Activated naive CD8-positive, alpha-beta T cell (primary cell): Measurements from ENCODE around the gene TNFAIP3.
A peak's percentile ranks its signal among the peaks of the same experiment; 100 is the strongest.

Source experiments
- H3K27ac Mint-ChIP-seq: one replicate; pipeline ENCODE4 v1.8.0; 2021; ENCODE audit warnings: mixed read lengths
- H3K27me3 Mint-ChIP-seq: one replicate; pipeline ENCODE4 v1.8.0; 2021; ENCODE audit warnings: mixed read lengths
- H3K36me3 Mint-ChIP-seq: one replicate; pipeline ENCODE4 v1.8.0; 2021; ENCODE audit warnings: mixed read lengths
- H3K4me1 Mint-ChIP-seq: one replicate; pipeline ENCODE4 v1.8.0; 2021; ENCODE audit warnings: low read depth, mixed read lengths
- H3K4me3 Mint-ChIP-seq: one replicate; pipeline ENCODE4 v1.8.0; 2021; ENCODE audit warnings: mild to moderate bottlenecking, mixed read lengths
- H3K9me3 Mint-ChIP-seq: one replicate; pipeline ENCODE4 v1.8.0; 2021; ENCODE audit warnings: low read depth, mixed read lengths

The TNFAIP3 gene

DNA sequence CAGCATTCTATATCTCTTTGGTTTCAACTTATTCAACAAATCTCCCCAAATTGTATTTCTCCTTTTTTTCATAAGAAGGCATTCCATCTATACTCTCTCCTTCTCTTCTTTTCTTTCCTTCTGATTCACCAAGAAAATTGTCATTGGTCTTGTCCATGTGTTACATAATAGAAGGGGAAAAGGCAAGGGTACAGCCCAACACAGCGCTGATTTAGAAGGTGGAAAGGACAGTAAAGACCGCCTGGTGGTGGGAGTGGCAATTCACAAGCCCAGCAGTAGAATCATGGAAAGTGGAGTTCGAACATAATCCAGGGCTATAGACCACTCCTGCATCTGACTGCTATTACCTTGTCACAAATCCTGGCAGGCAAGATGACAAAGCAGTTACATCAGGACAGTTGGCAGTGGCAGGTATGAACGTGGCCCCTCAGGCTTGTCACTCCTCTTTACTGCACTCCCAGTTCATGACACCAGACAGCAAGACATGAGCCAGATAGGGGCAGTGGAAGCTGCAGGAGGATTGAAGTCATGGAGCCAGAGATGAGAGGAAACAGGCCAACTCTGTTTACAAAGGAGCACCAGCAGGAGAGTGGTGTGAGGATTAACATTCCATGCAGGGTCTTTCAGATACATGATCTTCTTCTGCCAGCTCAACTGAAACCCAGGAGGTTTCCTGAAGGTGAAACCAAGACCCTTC lies 2.1 kb upstream of the TNFAIP3 start:
- Mint-ChIP-seq H3K4me3 (peak overlapping the region; percentile 95), H3K9me3 (no peaks in the 10 kb centered on the region), H3K27ac (no peak overlapping the region), H3K4me1 (peaks cover 36% of the 10 kb centered on the region), H3K36me3 (peaks cover 20% of the 10 kb centered on the region), H3K27me3 (no peaks in the 10 kb centered on the region)

DNA sequence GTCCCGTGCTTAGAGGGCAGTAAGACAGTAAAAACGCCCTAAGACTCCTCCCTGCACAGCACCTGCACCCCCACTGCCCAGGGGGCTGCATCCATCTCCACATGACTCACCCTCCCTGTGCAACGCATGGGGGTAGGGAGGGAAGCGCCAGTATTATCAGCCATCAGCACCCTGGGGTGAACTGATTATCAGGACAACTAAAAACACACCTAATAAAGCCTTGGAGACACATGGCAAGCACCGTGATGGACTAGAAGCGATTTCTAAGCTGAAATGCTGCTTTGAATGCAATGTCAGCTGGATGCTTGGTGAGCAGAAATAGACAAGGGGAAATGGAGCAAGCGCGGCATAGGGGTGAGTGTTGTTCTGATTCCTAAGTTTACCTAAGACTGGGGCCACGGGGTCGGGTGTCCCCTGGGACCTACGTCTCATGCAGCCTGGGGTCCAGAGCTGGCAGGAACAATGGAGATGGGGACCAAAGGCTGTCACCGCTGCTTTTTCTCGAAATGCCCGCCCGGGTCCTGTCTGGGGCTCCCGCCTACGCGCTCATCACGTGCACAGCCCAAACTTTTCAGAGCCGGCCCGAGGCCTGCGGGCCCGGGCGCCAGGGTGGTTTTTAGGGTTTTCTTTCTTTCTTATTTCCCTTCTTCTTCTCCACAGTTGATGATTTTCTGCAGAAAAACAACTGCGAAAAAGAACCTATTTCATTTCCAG lies 702 bp upstream of the TNFAIP3 start:
- Mint-ChIP-seq H3K36me3 (peaks cover 31% of the 10 kb centered on the region), H3K9me3 (no peaks in the 10 kb centered on the region), H3K4me3 (peak overlapping the region; percentile 95), H3K27me3 (no peaks in the 10 kb centered on the region), H3K4me1 (peaks cover 33% of the 10 kb centered on the region), H3K27ac (peak overlapping the region; percentile 96)

DNA sequence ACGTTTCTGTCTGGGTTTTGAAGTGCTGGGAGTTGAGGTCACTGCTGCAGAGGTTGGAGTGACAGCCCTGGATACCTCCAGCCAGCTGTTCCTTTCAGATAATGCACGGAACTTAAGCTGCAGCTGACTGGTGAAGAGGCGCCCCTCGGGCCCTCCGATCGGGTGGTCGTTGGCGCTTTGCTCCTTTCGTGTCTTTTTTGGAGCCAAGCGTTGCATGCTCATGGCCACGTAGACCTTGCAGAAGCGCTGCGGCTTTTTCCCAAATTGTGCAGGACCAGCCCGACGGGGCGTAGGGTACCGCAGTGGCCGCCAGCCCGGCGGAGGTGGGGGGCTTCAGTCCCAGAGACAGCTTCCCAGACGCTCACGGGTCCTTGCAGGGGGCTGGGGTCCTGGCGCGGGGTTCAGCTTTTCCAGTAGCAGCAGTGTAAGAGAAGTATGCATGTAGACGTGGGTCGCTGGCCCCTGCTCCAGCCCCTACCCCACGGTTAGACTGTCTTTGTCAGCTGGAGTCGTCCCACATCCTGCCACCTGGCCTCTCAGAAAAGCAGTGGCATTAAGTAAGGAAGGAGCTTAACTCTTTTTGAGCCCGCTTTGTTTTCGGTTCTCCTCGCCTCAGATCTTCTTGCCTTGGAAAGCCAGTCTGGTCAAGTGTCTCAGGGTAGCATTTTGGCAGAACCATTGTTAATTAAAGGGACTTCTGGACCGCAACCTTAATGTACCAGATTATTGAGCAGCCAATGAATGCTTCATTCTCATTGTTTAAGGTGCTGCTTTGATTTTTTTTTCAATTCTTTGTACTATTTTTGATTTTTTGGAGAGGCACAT lies 838 bp downstream of the TNFAIP3 start:
- H3K9me3 Mint-ChIP-seq: no peaks in the 10 kb centered on the region
- peak overlapping the region; percentile 96 for H3K4me3 Mint-ChIP-seq
- H3K27me3 Mint-ChIP-seq: no peaks in the 10 kb centered on the region
- H3K4me1 Mint-ChIP-seq: peaks cover 22% of the 10 kb centered on the region
- peak overlapping the region; percentile 97 for H3K27ac Mint-ChIP-seq
- peaks cover 43% of the 10 kb centered on the region for H3K36me3 Mint-ChIP-seq

DNA sequence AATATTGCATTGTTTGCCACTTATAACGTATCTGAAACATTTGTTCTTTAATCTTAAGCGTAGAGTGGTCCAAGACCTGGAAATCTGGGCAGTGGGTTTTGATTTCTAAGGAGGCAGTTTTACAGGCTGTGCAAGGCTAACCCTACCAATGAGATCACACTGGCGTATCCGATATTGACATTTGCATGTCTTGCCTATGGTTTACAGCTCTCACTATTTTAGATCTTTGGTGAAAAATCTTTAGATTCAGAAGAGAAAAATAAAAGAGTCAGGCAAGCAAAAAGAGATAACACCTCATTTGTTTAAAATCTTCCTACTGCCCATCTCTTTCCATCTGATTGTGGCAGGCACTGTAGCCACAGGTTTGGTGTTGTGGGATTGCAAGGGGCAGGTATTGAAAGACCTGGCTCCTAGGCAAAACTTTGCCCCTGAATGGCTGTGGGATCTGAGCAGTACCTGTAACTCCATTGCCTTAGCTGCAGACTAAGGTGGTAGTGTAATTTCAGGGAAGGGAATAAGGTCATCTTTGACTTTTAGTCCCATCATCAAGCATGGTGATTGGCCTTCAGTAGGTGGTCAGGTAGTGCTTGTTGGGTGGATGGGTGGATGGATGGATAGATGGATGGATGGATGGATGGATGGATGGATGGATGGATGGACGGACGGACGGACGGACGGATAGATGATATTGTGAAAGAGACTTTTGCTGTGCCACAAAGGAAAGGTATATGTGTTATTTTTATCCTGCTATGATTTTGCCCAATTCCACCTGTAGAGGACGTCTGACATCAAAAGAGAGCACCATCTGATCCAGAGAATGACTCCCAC lies 1.9 kb downstream of the TNFAIP3 start:
- Mint-ChIP-seq H3K27ac (peak overlapping the region; percentile 97), H3K4me3 (peak overlapping the region; percentile 96), H3K36me3 (peaks cover 48% of the 10 kb centered on the region), H3K27me3 (no peaks in the 10 kb centered on the region), H3K9me3 (no peaks in the 10 kb centered on the region), H3K4me1 (peaks cover 27% of the 10 kb centered on the region)

DNA sequence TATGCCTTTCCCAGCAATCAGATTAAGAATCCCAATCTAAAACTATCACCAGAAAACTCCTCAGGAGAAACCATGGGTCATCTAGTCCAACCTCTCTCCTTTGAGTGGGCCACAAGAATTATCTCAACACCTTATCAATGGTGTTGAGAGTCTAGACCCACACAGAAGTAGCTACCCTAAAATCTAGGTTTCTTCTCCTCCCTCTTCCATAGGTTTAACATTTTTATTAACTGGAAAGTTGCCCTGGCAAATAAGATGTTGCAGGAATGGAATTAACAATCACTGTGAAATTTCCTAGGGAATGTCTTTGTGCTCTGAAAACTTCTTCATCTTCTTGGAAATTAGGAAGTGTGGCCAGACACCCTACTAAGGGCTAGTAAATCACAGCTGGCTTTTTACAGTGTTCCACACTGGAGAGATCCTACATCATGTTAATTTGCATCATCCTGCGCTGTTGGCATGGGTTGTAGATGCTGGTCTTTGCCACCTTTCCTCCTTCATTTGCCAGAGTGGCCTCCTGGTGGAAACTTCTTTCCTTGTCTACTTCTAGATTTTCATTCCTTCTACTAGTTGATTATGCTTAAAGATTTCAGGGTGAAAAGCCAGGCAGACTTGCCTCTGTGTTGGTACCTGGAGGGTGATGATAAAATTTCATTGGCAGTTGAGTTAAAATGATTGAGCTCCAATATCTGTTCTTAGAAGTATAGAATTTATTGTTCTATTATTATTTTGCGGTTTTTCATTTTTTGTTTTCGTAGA lies 2.7 kb downstream of the TNFAIP3 start:
- H3K4me3 Mint-ChIP-seq: peak overlapping the region; percentile 96
- peaks cover 47% of the 10 kb centered on the region for H3K36me3 Mint-ChIP-seq
- H3K27ac Mint-ChIP-seq: peak overlapping the region; percentile 97
- H3K9me3 Mint-ChIP-seq: no peaks in the 10 kb centered on the region
- H3K4me1 Mint-ChIP-seq: peaks cover 31% of the 10 kb centered on the region
- H3K27me3 Mint-ChIP-seq: no peaks in the 10 kb centered on the region

DNA sequence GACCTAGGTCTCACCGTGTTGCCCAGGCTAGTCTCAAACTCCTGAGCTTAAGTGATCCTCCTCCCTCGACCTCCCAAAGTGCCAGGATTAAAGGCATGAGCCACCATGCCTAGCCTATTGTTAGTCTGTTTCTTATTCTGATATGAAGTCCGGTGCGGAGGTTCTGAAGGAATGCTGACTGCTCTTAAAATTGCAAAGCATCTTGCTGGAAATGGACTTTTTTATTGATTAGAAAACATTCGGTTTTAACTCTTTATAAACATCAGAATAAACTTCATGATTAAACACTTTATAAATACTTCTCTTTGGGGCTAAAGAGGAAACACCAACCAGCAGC lies 3.2 kb downstream of the TNFAIP3 start:
- Mint-ChIP-seq H3K4me1 (peaks cover 33% of the 10 kb centered on the region), H3K4me3 (peak overlapping the region; percentile 96), H3K36me3 (peaks cover 51% of the 10 kb centered on the region), H3K27me3 (no peaks in the 10 kb centered on the region), H3K9me3 (no peaks in the 10 kb centered on the region), H3K27ac (peak overlapping the region; percentile 97)

DNA sequence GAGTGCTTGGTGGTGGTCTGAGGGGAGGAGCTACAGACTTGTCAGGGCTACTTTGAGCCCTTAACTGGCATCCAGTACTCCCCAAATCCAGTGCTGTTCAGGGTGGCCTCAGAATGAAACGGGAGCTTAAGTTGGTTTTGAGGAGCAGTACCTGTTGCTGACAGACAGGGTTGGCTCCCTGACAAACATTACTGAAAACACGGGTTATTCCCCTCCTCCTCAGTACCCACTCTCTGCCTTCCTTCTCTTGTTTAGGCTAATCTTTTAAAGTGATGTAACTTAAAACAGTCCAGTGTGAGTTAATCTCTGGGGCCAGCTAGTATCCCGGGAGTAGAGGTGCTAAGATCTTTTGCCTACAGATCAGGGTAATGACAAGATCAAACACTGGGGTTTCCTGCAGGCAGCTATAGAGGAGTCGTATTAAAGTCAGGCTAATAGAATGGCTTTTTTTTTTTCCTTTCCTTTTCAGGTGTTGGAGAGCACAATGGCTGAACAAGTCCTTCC lies 3.7 kb downstream of the TNFAIP3 start:
- peaks cover 33% of the 10 kb centered on the region for H3K4me1 Mint-ChIP-seq
- H3K27ac Mint-ChIP-seq: peak overlapping the region; percentile 97
- H3K4me3 Mint-ChIP-seq: peak overlapping the region; percentile 96
- no peaks in the 10 kb centered on the region for H3K9me3 Mint-ChIP-seq
- H3K36me3 Mint-ChIP-seq: peaks cover 55% of the 10 kb centered on the region
- H3K27me3 Mint-ChIP-seq: no peaks in the 10 kb centered on the region

DNA sequence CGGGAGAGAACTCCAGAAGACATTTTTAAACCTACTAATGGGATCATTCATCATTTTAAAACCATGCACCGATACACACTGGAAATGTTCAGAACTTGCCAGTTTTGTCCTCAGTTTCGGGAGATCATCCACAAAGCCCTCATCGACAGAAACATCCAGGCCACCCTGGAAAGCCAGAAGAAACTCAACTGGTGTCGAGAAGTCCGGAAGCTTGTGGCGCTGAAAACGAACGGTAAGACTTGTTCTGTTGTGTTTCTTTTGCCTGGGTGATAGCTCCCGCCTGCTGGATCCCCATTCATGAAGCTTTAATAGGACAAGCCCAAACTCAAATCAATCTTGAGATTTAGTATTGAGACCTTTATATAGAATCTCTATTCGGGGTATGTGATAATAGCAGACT lies 4.2 kb downstream of the TNFAIP3 start:
- peak overlapping the region; percentile 97 for H3K27ac Mint-ChIP-seq
- no peaks in the 10 kb centered on the region for H3K27me3 Mint-ChIP-seq
- peak overlapping the region; percentile 96 for H3K4me3 Mint-ChIP-seq
- H3K4me1 Mint-ChIP-seq: peaks cover 33% of the 10 kb centered on the region
- no peaks in the 10 kb centered on the region for H3K9me3 Mint-ChIP-seq
- H3K36me3 Mint-ChIP-seq: peaks cover 55% of the 10 kb centered on the region

DNA sequence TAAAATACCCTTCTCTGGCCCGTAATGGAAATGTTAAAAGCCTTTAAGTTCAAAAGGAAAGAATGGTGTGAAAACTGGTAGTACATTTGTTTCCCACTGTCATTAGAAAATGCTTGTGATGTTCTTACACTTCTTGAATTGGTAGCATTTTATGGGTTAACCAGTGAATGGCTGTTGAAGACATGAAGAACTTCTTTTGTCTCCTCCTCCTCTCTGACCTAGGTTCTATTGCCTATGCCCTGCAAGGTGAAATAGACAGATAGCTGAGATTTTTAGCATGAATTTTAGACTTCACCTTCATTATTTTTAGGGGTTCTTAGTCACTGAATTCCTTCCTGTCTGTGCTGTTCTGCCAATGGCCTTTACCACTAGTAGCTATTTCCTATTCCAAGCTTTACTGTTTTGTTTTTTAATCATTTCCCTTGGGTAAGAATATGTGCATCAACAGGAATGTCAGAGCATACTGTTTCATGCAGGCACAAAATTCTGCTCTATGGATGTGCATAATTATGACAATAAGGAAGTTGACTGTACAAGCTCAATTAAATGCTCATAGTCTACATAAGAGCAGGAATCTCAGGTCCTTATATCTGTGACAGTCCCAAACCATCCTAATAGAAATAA lies 4.9 kb downstream of the TNFAIP3 start:
- H3K4me1 Mint-ChIP-seq: peaks cover 37% of the 10 kb centered on the region
- H3K9me3 Mint-ChIP-seq: no peaks in the 10 kb centered on the region
- peak overlapping the region; percentile 96 for H3K4me3 Mint-ChIP-seq
- H3K36me3 Mint-ChIP-seq: peaks cover 56% of the 10 kb centered on the region
- H3K27me3 Mint-ChIP-seq: no peaks in the 10 kb centered on the region
- H3K27ac Mint-ChIP-seq: peak overlapping the region; percentile 97

DNA sequence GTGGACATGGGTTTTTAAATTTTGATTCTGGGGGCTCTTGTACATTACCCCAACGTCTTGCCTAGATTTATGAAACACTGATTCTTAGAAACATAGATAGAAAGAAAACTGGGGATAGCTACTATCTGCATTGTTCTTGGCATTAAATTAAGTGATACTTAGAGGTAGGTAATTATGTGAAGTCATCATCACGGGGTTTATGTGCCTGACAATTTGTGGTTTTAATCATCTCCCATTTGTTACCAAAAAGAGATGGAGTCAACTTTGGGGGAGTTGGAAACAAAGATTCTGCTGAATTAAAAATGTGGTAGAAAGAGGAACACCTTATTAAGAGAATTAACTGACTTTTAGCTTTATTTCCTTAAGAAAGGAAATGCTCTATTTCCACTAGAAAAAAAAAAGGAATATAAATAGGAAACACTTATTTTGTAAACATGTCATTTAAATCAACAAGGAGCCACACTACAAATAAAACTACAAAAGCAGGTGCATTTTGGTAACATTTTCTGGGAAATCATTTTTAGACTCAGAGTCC lies 5.6 kb downstream of the TNFAIP3 start:
- H3K27me3 Mint-ChIP-seq: no peaks in the 10 kb centered on the region
- H3K4me3 Mint-ChIP-seq: peak overlapping the region; percentile 96
- H3K27ac Mint-ChIP-seq: peak overlapping the region; percentile 97
- H3K4me1 Mint-ChIP-seq: peaks cover 44% of the 10 kb centered on the region
- no peaks in the 10 kb centered on the region for H3K9me3 Mint-ChIP-seq
- H3K36me3 Mint-ChIP-seq: peaks cover 60% of the 10 kb centered on the region

DNA sequence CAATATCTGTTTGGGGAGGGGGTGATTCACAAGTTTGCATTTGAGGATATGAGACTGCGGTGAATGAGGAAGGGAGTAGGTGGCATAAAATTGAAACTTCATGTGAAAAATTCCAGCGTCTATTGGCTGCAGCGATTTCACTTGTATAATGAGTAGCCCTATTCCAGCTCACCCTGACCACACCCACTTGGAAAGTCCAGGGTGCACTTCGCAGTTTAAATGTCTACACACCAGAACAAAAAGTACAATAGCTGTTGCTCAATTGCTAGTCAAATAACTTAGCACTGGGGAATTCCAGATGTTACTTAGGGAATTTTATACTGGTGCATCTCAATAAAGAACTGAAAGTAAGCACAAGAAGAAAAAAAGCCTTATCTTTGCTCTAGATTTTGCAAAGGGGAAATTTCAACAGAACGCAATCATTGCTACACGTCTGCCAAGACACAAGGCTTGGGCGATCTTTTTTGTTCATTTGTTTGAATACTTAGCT lies 6.3 kb downstream of the TNFAIP3 start:
- Mint-ChIP-seq H3K9me3 (no peaks in the 10 kb centered on the region), H3K36me3 (peaks cover 60% of the 10 kb centered on the region), H3K4me1 (peaks cover 51% of the 10 kb centered on the region), H3K4me3 (peak overlapping the region; percentile 96), H3K27me3 (no peaks in the 10 kb centered on the region), H3K27ac (peak overlapping the region; percentile 97)

DNA sequence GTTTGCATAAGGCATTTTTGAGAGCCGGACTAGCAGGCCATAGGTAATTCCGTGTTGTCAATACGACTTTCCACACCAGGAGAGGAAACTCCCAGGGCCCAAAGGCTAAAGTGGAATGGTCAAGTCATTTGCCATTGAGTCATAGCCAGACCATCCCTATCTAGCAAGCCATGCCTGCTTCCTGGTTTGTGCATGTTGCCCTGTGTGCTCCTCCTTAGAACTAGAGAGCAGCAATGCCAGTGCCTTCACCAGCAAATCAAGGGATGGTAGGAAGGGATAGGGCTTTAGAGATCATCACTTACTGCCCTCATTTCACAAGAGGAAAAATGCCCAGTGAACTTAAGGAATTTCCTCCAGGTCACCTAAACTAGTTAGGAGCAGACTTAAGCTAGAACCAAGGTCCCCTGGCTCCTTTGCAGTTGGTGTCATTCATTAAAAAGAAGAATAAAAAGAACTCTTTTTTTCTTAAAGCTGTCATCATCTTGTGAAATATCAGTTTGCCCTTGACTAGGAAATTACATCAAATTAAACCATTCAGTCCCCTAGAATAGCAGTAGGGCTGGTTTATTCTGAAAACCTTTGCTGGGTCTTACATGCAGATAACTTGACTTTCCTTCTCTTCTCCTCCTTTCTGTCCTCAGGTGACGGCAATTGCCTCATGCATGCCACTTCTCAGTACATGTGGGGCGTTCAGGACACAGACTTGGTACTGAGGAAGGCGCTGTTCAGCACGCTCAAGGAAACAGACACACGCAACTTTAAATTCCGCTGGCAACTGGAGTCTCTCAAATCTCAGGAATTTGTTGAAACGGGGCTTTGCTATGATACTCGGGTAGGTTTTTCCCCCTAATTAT lies 7.4 kb downstream of the TNFAIP3 start:
- peak overlapping the region; percentile 97 for H3K27ac Mint-ChIP-seq
- peaks cover 50% of the 10 kb centered on the region for H3K36me3 Mint-ChIP-seq
- H3K9me3 Mint-ChIP-seq: no peaks in the 10 kb centered on the region
- peaks cover 60% of the 10 kb centered on the region for H3K4me1 Mint-ChIP-seq
- H3K27me3 Mint-ChIP-seq: no peaks in the 10 kb centered on the region
- peak overlapping the region; percentile 96 for H3K4me3 Mint-ChIP-seq
